Osteoblast (primary cell): ENCODE results near the gene APOBEC3C. TPM values are rescaled to one million over a fixed set of nuclear protein-coding genes. Genes with fewer than 3 reads are reported as not detected.
"Not testable (repeated sequence)": the region's sequence is repeated elsewhere in the genome, so short reads cannot be mapped to it uniquely, and the experiment has no call there.

Experiments used
- DNase-seq: peaks from one replicate; pipeline ENCODE4 v3.0.0; 2011; ENCODE audit warnings: low spot score, mixed read lengths; ENCODE audit not compliant: insufficient read length; ENCODE audit errors: missing footprints
- H2AFZ ChIP-seq: 2 replicates; pipeline ENCODE4 v1.6.0; 2011; ENCODE audit warnings: mild to moderate bottlenecking, low read length
- H3K27ac ChIP-seq: 2 replicates; pipeline ENCODE4 v1.5.1; 2011; ENCODE audit warnings: mild to moderate bottlenecking, low read depth, low read length, moderate library complexity
- H3K27me3 ChIP-seq: 2 replicates; pipeline ENCODE4 v1.6.0; 2012; ENCODE audit warnings: mild to moderate bottlenecking, control low read depth, inconsistent platforms, low read length, moderate library complexity; ENCODE audit not compliant: insufficient read depth
- H3K36me3 ChIP-seq: 2 replicates; pipeline ENCODE4 v1.5.1; 2011; ENCODE audit warnings: mild to moderate bottlenecking, low read length, control low read depth, moderate library complexity; ENCODE audit not compliant: insufficient read depth
- H3K4me1 ChIP-seq: 2 replicates; pipeline ENCODE4 v1.5.1; 2011; ENCODE audit warnings: mild to moderate bottlenecking, low read length, control low read depth, moderate library complexity; ENCODE audit not compliant: insufficient read depth
- H3K4me2 ChIP-seq: 2 replicates; pipeline ENCODE4 v1.6.0; 2011; ENCODE audit warnings: mild to moderate bottlenecking, low read length; ENCODE audit not compliant: insufficient read depth
- H3K4me3 ChIP-seq: fragments of 200-600 bp; sonication (generic); 3 replicates; pipeline ENCODE4 v1.5.1; 2012; ENCODE audit warnings: mild to moderate bottlenecking, low read length, inconsistent platforms; ENCODE audit not compliant: insufficient read depth
- H3K79me2 ChIP-seq: 2 replicates; pipeline ENCODE4 v1.6.0; 2012; ENCODE audit warnings: mild to moderate bottlenecking, low read length, control low read depth, inconsistent platforms; ENCODE audit not compliant: insufficient read depth
- H3K9me3 ChIP-seq: 2 replicates; pipeline ENCODE4 v1.5.1; 2011; ENCODE audit warnings: low read depth, low read length, control low read depth
- H4K20me1 ChIP-seq: 2 replicates; pipeline ENCODE4 v1.6.0; 2012; ENCODE audit warnings: mild to moderate bottlenecking, low read length, control low read depth; ENCODE audit not compliant: insufficient read depth
- CTCF ChIP-seq: IDR thresholded peaks from 2 replicates; pipeline ENCODE4 v1.5.1; 2011; ENCODE audit warnings: mild to moderate bottlenecking, low read depth, low read length, moderate library complexity; ENCODE audit errors: extremely low read depth
- total RNA-seq: library from RNA; depleted of rRNA; stranded (reverse); fragments of >200 nt; gene quantifications from 2 replicates; pipeline ENCODE4 v1.2.3, GENCODE V29; 2012

Gene APOBEC3C
- total RNA-seq, 1 donor: 16.6 TPM

GRCh38 chr22:39041908-39042307 lies 27.9 kb downstream of the APOBEC3C start:
- no peaks in the 10 kb centered on the region for H3K36me3 ChIP-seq
- H3K9me3 ChIP-seq: no peaks in the 10 kb centered on the region
- DNase-seq: no peak
- no peaks in the 10 kb centered on the region for H3K4me1 ChIP-seq
- H3K27me3 ChIP-seq: no peaks in the 10 kb centered on the region
- H3K4me2 ChIP-seq: peak overlapping the region; percentile 75
- no peak overlapping the region for H2AFZ ChIP-seq
- no peak overlapping the region for H3K4me3 ChIP-seq
- H3K27ac ChIP-seq: no peak overlapping the region
- peaks cover 7% of the 10 kb centered on the region for H3K79me2 ChIP-seq
- no peaks in the 10 kb centered on the region for H4K20me1 ChIP-seq
- no peak for TF ChIP-seq CTCF

DNA sequence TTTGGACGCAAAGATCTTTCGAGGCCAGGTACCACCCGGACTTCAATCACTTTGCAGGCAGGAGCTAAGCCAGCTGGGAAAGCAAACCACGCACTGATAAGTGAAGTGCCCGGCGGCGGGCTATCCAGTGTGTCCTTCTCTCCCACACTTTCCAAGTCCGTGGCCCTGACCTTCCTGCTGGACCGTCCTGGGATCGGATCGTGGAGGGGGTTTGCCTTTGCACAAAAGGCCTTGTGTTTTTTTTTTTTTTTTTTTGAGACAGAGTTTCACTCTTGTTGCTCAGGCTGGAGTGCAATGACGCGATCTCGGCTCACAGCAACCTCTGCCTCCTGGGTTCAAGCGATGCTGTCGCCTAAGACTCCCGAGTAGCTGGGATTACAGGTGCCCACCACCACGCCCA lies 29.0 kb downstream of the APOBEC3C start:
- H3K27ac ChIP-seq, DNase-seq, H2AFZ ChIP-seq, H3K9me3 ChIP-seq, H3K4me1 ChIP-seq, H3K4me2 ChIP-seq, H3K4me3 ChIP-seq, H3K27me3 ChIP-seq, H3K36me3 ChIP-seq, H4K20me1 ChIP-seq, H3K79me2 ChIP-seq: not testable (repeated sequence)

- H3K4me2 ChIP-seq, H3K27me3 ChIP-seq, H4K20me1 ChIP-seq, H3K4me3 ChIP-seq, H3K27ac ChIP-seq, DNase-seq, H3K79me2 ChIP-seq, H2AFZ ChIP-seq, H3K36me3 ChIP-seq, H3K9me3 ChIP-seq, H3K4me1 ChIP-seq: not testable (repeated sequence)
Observed at GRCh38 chr22:39045136-39045535, 31.1 kb downstream of the APOBEC3C start.

- not testable (repeated sequence) for H3K36me3 ChIP-seq, H4K20me1 ChIP-seq, H3K9me3 ChIP-seq, DNase-seq, H3K4me3 ChIP-seq, H2AFZ ChIP-seq, H3K4me1 ChIP-seq, H3K79me2 ChIP-seq, H3K27ac ChIP-seq, H3K27me3 ChIP-seq, H3K4me2 ChIP-seq
Observed at GRCh38 chr22:39049486-39049885, 35.4 kb downstream of the APOBEC3C start.

DNA sequence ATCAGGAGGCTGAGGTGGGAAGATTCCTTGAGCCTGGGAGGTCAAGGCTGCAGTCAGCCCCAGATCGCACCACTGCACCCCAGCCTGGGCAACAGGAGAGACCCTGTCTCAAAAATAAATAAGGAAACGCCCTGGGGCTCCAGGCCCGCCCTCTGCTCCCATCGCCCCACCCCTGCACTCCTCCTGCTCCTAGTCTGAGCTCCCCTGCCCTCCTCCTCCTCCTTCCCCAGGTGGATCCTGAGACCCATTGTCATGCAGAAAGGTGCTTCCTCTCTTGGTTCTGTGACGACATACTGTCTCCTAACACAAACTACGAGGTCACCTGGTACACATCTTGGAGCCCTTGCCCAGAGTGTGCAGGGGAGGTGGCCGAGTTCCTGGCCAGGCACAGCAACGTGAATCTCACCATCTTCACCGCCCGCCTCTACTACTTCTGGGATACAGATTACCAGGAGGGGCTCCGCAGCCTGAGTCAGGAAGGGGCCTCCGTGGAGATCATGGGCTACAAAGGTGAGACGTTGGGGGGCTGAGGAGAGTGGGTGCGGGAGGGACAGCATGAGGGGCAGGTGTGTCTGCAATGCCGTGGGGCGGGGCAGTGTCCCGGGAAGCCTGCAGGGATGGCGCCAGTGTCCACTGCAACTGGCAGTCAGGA lies 37.9 kb downstream of the APOBEC3C start:
- H3K36me3 ChIP-seq, H3K4me1 ChIP-seq, H3K4me2 ChIP-seq, H4K20me1 ChIP-seq, H3K27me3 ChIP-seq, H3K79me2 ChIP-seq, H2AFZ ChIP-seq, H3K4me3 ChIP-seq, DNase-seq, H3K9me3 ChIP-seq, H3K27ac ChIP-seq: not testable (repeated sequence)

- Histone ChIP-seq H4K20me1 (no peaks in the 10 kb centered on the region), H2AFZ (no peak overlapping the region), H3K4me2 (no peak overlapping the region), H3K9me3 (no peaks in the 10 kb centered on the region), H3K36me3 (no peaks in the 10 kb centered on the region), H3K27me3 (no peaks in the 10 kb centered on the region), H3K27ac (no peak overlapping the region), H3K4me1 (no peaks in the 10 kb centered on the region), H3K79me2 (no peaks in the 10 kb centered on the region), H3K4me3 (no peak overlapping the region)
- no peak for DNase-seq
- no peak for TF ChIP-seq CTCF
Observed at GRCh38 chr22:39055658-39056057, 41.6 kb downstream of the APOBEC3C start.

DNA sequence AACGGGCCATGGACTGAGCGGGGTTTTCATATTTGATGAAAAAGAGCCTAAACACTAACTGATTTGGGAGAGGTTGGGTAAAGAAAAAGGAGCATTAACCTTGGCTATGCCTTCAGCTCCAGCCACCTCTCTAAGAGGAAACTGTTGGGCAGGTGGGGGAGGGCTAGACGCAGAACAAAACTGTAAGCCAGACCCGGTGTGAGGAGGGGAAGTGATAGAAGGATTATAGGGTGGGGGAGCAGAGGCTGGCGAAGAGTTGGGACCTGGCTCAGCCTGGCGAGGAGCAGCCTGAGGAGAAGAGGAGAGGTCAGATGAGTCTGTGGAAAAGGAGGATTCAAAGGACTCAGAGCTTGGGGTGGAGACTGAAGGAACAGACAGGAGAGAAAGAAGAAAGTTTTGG lies 47.2 kb downstream of the APOBEC3C start:
- H2AFZ ChIP-seq, H3K9me3 ChIP-seq, H3K27ac ChIP-seq, DNase-seq, H3K4me3 ChIP-seq, H3K36me3 ChIP-seq, H3K4me2 ChIP-seq, H4K20me1 ChIP-seq, H3K27me3 ChIP-seq, H3K4me1 ChIP-seq, H3K79me2 ChIP-seq: not testable (repeated sequence)

GRCh38 chr22:39061951-39062350 lies 47.9 kb downstream of the APOBEC3C start:
- not testable (repeated sequence) for H3K27me3 ChIP-seq, H3K4me1 ChIP-seq, H3K79me2 ChIP-seq, H3K4me3 ChIP-seq, DNase-seq, H3K36me3 ChIP-seq, H3K4me2 ChIP-seq, H2AFZ ChIP-seq, H3K27ac ChIP-seq, H3K9me3 ChIP-seq, H4K20me1 ChIP-seq
